HCT116 (cell line): ENCODE results near the gene GGT5.
"Not testable (repeated sequence)": the region's sequence is repeated elsewhere in the genome, so short reads cannot be mapped to it uniquely, and the experiment has no call there.

Experiments used
- ATF3 ChIP-seq: IDR thresholded peaks from 2 replicates; pipeline ENCODE4 v1.6.1; 2012
- CTCF ChIP-seq, 3 experiments: fragments of 200-600 bp in 1 of 3; sonication (generic) in 1 of 3; IDR thresholded peaks in 2 of 3; conservative IDR thresholded peaks in 1 of 3; 2 replicates each; pipeline ENCODE4 v1.5.1; 2012 to 2017; ENCODE audit warnings: low read depth in 2 of 3, low read length in 2 of 3, antibody characterized with exemption in 1 of 3, borderline replicate concordance in 1 of 3, control low read depth in 1 of 3, mild to moderate bottlenecking in 1 of 3, mixed read lengths in 1 of 3, mixed run types in 1 of 3, moderate library complexity in 1 of 3; ENCODE audit not compliant: insufficient read depth in 1 of 3
- EGR1 ChIP-seq: IDR thresholded peaks from 2 replicates; pipeline ENCODE4 v1.6.1; 2012; ENCODE audit warnings: low read depth
- ELF1 ChIP-seq: IDR thresholded peaks from 2 replicates; pipeline ENCODE4 v1.6.1; 2012; ENCODE audit warnings: low read depth, borderline replicate concordance
- POLR2A ChIP-seq: IDR thresholded peaks from 2 replicates; pipeline ENCODE4 v1.7.0; 2011; ENCODE audit warnings: borderline replicate concordance; ENCODE audit not compliant: insufficient read depth, insufficient read length; ENCODE audit errors: extremely low read depth
- SIN3A ChIP-seq: IDR thresholded peaks from 2 replicates; pipeline ENCODE4 v1.6.1; 2012; ENCODE audit warnings: low read depth
- YY1 ChIP-seq: IDR thresholded peaks from 2 replicates; pipeline ENCODE4 v1.6.1; 2011; ENCODE audit warnings: low read length, low read depth, moderate library complexity, mild to moderate bottlenecking; ENCODE audit not compliant: insufficient replicate concordance; ENCODE audit errors: extremely low read depth

GRCh38 chr22:24292202-24292830, 47.4 kb upstream of the GGT5 start:
- not testable (repeated sequence) for TF ChIP-seq SIN3A; EGR1; YY1; CTCF (IDR thresholded peaks at IDR 0.05 in 2 of 3, conservative IDR thresholded peaks at IDR 0.05 in 1 of 3; ENCODE audit: borderline replicate concordance in 1 of 3, insufficient read depth in 1 of 3, low read depth in 2 of 3, low read length in 2 of 3); ELF1; POLR2A; ATF3
